ENCODE results near the gene AUTS2.

AUTS2 gene

DNA sequence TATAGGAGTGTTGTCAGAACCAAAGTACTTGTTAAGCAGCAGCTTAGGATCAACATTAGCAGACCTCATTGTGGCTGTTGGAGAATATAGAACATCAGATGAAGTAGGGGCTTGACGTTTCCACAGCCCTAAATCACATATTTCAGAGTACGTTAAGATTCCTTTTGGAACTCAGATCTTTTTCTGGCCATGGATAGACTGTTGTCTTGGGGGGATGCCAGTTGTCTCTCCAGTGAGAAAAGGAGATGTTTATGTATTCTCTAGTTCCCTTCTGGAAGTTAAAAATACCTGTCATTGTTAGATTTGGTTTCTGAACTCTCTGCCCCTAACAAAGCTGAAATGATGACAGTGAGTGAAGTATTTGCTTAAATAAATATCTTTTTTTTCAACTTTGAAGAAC is 191.3 kb downstream of the AUTS2 start:
- no peak for DNase-seq (ENCODE audit: low read depth)

DNA sequence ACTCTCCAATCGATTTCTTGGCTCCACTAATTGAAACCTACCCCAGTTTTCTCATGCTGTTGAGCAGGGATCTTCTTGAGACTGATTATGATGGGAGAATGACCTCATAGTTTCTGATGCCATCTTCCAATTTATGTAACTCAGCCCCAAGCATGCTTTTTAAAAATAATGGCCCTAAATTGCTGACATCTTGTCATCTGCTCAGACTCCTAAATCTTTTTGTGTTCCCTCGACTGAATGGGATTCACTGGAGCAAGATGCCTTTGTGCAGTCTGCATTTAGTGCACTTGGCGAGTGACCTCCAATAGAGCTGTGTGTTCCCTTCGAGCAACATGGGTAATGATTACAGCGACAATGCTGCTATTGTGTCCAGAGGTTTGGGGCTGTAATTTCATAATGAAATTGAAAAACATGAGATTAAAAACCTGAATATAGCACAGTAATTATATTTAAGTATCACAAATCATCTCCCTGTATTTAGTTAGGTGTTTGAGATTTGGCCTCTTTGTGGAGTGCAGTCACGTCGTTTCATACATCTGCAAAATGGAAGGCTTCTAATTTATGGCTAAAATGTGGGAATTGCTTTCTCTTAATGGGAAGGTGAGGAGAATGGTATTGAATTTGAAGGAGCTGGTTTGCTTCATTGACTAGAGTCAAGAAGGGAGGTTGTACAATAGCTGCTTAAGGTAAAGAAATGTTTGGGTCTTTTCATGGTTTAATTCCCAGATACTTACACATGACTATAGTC is 192.9 kb downstream of the AUTS2 start:
- DNase-seq (ENCODE audit: low read depth), result no peak

DNA sequence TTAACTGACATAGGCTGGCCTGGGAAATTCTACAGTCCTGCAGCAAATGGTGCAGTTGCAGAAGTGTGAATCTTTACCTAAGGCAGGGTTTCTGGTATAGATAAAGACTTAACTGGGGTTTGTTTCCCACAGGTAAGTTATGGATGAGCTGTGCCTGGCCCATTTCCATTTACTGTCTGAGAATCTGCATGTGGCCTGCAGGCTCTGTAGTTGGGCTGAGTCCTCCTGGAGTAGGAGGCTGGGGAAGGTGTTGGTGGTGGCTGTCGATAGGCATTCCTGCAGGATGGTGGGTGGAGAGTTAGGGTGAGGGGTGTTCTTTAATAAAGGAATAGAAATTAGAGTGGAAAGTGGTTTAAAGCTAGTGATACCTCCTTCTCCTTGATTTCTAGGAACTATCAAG is 193.5 kb downstream of the AUTS2 start:
- DNase-seq (ENCODE audit: low read depth), result no peak

DNA sequence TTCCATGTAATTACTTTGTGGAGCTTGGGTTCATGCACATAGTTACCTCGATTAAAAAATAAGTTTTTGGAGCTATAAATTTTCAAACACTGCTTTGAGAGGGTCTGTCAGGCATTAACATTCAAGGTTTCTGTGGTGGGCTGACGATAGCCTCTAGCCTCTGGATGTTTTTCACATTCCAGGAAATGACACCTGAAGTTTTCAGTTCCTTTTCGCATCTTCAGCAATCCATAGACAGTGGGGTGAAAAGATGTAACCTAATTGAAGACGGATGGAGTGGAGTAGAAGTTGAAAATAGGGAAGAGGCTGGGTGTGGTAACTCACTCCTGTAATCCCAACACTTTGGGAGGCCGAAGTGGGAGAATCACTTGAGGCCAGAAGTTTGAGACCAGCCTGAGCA is 197.7 kb downstream of the AUTS2 start:
- no peak for DNase-seq (ENCODE audit: low read depth)

DNA sequence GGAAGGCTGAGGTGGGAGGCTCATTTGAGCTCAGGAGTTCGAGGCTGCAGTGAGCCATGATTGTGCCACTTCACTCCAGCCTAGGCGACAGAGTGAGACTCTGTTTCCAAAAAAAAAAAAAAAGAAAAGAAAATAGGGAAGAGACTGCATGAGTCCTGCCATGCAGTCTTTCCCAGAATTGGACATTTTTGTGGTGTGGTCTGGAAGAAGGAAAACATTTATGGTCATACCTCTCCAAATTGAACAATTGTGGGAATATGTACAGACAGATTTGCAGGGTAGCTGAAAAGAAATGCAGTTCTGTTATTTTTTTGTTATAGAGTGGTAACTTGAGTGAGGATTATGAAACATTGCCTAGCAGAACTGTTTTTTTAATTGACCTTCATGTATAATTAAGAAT is 198.1 kb downstream of the AUTS2 start:
- DNase-seq (ENCODE audit: low read depth), result no peak

DNA sequence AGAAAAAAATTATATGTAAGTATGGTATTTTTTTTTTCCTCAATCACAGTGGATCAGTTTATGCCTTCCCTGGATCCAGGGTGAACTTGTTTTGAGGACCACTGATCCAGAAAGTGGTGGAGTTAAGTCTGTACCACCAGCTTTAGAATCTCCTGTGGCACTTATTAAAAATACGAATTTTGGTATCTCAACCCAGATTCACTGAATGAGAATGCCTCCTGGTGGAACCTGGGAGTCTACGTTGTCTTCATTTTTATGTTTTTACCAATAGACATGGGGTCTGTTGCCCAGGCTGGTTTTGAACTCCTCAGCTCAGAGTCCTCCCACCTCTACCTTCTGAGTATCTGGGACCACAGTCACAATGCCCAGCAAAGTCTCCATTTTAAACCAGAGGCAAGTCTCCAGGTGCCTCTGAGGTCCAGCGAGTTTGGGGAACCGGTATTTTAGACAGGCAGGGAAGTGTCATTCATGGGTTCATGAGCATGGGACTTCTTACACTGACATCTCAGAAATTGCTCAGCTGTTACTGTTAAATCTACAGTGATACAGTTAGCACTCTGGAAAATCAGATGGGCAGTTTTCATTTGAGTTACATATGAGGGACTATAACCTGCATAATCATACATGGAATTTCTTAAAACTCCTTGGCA is 200.9 kb downstream of the AUTS2 start:
- DNase-seq (ENCODE audit: low read depth), result no peak

DNA sequence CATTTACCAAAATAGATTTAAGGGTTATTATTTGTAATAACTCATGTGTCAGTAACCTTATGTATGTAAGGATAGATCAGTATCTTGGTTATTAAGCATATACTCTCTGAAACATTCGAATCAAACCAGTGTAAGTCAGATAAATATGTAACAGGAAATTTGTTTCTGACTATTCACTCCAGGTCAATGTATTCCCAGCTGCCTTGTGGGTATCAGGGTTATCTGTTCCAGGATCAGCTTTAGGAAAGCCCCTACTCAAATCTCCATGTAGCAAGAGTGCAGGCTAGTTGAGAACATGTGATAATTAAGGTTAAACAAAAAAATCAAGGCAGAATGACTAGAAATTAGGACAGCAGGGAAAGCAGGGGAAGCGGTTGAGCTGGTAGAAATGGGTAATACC is 201.7 kb downstream of the AUTS2 start:
- DNase-seq (ENCODE audit: low read depth), result no peak

DNA sequence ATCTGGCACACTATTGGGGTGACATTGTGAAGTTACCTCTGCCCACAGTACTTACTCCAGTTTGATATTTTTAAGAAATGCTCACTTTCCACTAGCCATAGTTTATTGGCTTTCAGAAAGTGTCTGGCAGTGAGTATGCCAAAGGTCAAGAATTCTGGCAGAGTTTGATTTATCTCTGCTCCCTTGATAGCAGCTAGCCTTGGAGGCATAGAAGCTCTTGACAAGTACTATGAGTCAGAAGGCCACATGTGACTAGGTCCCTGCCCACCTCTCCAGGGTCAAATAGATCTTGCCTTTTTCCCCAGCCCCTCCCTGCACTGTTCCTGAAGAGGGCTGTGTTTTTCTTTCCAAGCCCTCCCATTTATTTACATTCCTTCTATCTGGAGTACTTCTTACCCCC is 202.2 kb downstream of the AUTS2 start:
- DNase-seq (ENCODE audit: low read depth), result no peak

DNA sequence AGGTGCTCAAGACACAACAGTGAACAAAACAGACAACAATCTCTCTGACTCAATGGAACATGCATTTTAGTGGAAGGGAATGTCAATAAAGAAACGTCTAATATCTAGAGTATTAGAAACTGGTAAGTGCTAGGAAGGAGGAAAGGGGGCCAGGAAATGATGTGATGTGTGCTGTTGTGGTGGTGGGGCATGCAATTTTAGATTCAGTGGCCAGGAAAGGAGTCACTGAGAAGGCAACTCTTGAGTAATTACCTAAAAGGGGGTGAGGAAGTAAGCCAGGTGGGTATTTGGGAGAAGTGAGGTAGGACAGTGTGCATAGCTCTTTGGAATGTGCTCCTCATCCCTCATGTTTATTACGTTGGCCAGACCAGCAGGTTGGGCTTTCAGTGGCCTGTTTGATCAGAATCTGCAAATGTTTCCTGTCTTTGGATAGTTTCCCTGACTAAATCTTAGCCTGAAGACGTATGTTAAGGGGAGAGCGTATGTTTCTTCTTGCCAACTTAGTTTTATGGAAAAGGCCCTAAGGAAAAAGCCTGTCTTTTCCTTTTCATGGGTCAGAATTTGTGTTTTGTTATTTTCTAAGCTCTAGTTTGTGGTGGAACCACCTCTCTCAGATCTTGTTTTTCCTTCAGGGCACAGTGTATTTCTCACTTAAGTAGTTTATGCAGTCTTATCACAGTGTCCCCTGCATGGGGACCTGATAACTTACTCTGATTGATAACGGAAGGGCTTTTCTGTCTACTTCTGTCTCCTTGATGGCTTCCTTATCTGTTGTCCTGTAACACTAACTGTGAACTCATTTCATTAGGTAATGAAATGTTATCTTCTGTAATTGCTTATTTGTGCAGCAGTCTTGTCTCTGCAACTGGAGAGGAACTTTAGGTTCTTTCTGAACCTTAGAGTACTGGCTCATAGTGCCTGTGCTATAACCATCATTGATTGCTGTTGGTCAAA is 203.7 kb downstream of the AUTS2 start:
- DNase-seq (ENCODE audit: low read depth), result no peak

DNA sequence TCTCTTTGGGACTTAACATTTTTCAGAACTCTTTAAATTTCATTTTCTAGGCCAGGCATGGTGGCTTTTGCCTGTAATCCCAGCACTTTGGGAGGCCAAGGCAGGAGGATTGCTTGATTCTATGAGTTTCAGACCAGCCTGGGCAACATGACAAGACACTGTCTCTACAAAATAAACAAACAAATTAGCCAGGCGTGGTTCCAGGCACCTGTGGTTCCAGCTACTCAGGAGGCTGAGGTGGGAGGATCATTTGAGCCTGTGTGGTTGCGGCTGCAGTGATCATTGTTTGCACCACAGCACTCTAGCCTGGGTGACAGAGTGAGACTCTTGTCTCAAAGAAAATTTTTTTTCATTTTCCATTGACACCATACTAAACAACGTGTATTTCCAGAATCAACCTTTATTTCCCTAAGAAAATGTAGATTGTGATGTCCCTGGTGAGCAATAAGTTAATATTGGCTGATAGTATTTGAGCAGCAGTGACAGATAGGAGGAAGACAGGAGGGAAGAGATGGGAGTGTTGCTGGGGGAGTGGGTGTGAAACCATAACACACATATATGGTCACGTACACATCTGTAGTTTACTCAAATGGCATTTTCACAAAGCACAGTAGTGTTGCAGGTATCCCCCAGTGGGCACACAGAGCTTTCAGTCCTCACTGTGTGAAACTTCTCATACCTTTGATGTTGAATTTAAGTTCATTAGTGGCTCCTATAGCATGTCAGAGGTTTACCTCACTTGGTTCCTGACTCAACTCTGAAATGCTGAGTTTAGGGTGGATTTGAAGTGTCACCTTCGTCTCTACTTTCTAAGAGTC is 205.6 kb downstream of the AUTS2 start:
- no peak for DNase-seq (ENCODE audit: low read depth)

DNA sequence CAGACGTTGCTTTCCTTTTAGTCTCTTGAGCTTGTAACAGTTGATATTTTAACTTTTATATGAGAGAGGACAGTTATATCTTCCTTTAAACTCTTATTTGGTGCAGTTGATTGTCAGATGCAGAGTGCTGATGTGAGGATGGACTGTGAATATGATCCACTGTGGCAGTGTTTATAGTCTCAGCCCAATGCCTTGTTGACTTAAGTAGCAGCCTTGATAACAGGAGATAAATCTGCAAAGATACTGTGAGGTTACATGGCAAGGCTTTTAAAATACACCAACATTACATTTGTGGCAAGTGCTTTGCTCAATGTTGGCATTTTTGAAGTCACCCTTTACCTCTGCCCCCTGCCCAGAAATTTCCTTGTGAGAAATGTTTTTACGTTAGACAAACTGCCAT is 206.7 kb downstream of the AUTS2 start:
- DNase-seq (ENCODE audit: low read depth), result no peak

DNA sequence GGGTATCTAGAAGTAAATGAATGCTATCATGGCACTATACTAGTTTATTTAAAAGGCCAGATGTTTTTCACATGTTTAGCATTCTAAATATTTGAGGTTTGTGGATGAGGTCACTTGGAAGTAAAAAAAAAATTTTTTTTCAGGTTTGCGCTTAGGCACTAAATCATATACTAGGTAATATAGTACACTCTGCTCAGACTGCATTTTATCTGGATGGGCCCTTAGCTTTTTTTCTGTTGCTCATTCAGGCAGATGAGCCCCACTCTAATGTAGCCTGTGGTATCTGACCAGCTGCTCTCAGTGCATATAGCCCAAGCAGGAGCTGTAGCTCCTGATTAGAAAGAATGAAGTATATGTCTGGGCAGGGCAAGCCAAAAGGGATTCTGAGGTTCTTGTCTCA is 210.1 kb downstream of the AUTS2 start:
- DNase-seq (ENCODE audit: low read depth), result no peak

DNA sequence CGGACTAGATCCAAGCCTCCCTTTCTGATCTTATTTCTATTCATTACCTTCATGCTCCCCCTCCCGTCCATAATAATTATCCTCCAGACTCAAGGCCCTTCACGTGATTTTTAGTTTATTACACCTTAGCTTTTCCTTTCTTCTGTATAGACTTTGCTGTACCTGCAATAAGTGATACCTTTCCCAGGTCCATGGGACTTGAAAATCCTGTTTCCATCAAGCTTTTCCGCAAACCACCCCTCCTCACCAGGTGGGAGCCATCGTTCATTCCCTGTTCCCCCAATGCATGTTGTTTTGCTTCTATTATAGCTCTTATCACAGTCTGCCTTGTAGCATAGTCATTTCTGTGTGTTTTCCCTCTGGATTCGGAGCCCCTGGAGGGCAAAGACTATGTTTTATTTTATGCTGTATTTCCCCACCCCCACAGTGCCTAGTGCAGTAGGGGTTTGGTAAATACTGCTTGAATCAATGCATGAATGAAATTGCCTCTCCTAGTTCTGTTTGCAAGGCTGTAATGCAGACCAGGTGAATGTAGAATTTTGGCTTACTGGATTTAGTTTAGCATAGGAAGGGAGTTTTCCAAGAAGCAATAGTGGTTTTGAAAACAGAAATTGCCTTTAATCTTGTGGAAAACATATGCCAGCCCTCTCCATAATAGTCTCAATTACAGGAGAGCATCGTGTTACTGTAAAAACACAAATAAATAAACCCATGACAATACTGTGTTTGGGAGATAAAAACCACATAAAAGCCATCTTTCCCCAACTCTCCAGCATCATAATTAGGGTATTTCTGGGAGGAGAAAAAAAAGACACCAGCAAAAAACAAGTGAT is 213.4 kb downstream of the AUTS2 start:
- no peak for DNase-seq (ENCODE audit: low read depth)

DNA sequence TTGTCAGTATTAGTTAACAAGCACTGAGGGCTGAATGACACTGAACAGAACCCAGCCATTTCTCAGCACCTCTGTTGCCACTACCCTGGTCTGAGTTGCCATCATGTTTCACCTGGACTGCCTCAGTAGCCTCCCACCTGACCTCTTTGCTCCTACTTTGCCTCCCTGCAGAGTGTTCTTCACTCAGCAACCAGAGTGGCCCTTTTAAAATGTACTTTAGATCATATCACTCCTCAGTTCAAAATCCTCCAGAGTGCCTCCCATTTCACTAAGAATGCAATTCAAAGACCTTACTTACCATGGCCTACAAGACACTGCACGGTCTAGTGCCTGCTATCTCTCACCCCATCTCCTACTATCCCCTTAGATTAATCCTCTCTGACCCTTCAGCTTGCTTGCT is 214.5 kb downstream of the AUTS2 start:
- DNase-seq (ENCODE audit: low read depth), result no peak

DNA sequence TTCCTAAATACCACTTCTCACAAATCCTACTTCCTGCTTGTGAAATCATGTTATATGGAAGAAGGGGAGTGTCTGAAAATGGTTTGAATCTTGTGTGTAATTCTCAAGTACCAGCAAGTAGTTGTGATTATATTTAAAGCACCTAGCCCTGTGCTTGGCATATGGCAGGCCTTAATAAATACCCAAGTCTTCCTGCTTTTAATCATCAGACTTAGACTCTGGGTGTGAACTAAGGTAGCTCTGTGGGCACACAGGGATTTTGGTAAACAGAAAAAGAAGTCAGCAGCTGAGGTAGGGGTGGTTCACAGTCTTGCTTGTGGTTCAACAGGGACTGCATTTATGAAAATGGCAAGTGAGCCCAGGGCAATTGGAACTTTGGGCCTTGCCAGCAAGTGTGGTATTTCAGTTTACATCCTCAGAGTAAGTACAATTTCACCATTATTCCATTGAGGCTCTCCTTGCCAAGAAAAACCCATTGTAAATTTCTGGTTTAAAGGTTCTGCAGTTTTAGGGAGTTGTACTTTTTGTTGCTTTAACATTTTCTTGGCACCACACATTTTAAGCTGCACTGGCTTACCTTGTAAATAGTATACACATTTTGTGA is 215.5 kb downstream of the AUTS2 start:
- no peak for DNase-seq (ENCODE audit: low read depth)

DNA sequence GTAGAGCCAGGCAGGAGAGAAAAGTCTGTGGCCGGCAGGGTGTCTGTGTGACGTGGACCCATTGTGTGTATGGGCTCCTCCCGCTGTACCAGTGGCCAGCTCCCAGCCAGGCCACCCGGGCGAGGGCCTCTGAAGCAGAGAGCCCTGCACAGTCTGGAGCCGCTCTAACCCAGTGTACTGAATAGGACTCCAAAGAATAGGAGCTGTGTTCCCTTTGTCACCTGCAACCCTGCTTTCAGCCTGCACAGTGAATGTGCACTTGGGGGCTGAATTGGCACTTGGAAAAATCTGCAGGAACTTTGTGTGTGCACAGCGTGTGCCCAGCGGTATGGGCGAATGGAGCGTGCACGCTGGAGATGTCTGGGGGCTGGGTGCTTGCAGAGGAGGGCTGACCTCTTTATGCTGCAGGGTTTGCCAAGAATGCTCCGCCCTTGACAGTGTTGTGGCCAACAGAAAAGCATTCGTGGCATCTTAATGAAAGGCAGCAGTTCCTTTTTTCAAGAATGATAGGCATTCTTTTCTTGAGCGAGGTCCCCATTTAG is 216.2 kb downstream of the AUTS2 start:
- DNase-seq (ENCODE audit: low read depth), result no peak

DNA sequence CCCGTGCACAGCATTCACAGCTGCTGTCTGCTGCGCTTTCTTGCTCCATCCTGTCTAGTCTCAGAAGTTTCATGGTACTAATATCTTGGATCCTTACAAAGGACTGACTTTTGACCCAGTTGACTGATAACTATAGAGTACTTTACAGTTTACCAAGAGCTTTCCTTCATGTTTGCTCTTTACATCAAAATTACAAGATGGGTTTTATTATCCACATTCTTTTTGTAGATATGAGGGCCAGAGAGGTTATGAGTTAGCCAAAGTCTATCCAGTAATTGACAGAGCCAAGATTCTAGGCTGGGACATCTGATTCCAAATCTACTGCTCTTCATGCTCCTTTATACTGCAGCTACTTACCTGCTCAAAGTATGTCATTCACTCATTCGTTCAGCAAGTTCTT is 218.2 kb downstream of the AUTS2 start:
- DNase-seq (ENCODE audit: low read depth), result no peak

DNA sequence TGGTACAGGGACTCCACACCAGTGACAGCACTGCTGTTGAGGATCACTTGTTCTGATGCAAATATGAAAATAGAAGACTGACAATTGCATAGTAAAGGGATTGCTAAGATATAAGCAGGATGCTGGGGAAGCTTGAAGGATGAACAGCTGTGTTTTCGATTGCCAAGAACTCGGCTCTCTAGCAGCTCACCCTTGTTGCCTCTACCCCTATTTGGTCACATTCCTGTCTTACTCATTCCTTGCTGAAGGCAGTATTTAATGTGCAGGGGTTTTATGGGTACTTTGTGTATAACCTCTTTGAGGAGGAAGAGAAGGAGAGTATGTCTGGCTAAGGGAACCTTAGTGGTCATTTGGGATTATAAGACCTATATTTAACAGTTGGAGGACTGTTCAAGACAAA is 218.8 kb downstream of the AUTS2 start:
- no peak for DNase-seq (ENCODE audit: low read depth)

DNA sequence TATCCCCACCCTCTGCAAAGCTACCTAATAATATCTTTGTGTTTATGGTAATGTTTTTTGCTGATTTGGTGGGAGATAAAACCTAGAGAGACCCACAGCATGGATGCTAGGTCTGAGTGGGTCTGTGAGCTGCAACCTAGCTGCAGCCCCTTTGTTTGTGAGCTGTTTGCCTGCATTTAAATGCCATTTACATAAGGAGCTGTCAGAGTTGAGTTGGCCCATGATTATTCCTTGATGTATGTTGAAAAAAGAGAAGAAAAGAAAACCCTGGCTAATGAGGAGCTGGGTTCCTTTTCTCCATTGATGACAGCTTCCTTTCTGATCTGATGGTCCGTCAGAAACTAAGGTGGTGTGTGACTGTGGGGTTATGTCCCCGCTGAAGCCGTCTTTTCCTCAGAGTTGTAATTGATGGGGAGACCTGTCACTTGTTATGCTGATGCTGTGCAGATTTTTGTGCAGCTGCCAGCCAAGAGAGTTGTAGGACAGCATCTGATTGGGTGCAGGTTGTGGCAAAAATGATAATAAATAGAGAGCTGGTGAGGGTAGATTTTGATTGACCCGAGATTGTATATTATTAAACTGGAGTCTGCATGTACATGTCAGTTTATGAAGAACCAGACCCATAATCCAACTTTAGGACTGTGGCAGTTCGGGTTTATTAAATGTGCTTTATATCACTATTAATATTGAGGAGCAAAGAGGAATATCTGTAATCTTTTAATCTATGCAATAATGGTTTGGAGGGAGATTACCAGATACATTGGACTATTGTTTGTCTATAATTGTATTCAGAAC is 219.8 kb downstream of the AUTS2 start:
- DNase-seq (ENCODE audit: low read depth), result no peak
